HS-5 (cell line): ENCODE measurements around the gene RELCH.

Experiments used
- DNase-seq: peaks from one replicate; pipeline ENCODE4 v3.0.0-alpha.2; 2012; ENCODE audit warnings: low read depth

RELCH gene

GRCh38 chr18:62339106-62339988 lies 152.3 kb downstream of the RELCH start:
- DNase-seq: peak; percentile 65

- no peak for DNase-seq
Measured at GRCh38 chr18:62340996-62341395, 153.9 kb downstream of the RELCH start.

GRCh38 chr18:62341473-62341872 lies 154.4 kb downstream of the RELCH start:
- no peak for DNase-seq

- DNase-seq: no peak
Measured at GRCh38 chr18:62342884-62343283, 155.8 kb downstream of the RELCH start.

DNA sequence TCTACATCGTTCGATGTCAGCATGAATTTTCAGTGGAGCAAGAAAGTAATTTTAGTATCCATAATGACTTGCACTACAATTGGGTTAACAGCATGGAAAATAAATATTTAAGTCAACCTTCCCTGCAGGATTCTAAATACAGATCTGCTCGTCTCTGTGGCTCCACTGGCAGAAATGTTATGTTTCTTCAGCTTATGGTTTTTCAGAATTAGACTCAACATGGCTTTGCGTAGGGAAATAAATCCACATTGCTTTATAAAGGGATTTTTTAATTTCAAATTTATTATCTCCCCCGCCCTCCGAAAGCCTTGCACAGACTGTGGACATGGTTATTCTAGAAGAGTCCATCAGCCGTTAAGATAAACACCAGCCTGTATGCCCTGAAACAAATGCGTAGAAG lies 156.3 kb downstream of the RELCH start:
- DNase-seq: no peak

- DNase-seq: no peak
Measured at GRCh38 chr18:62345909-62346308, 158.9 kb downstream of the RELCH start.

DNA sequence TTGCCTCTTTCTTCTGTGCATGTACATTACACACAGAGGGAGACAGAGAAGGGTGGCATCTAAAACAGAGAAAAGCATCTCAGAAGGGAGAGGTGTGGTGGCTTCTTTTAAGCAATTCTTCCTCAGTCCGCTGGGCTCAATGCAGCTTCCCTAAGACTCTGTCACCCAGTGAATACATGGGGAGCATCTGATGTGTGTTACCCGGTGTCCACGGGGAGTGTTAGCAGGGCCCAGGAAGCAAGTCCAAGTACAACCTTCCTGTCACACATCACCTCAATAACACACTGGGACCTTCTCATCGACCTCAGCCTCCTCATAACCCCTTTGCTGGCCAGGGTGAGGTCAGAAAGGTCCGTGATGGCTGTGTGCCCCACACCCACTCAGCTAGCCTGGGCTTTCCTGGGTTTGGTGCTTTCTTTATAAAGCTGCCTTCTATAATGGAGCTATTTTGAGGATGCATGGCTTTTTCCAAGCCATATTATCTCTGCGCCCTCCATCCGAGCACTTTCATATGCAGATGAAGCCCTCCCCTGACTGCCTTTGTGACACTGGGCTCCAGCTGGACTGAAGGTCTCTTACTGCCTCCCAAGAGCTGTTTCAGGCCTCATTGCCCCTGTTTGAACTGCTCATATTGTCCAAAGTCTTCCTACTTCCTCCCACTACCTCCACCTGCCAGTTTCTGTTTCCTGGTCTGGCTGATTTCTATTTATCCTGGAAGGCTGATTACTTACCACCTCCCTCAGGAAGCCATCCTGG lies 159.5 kb downstream of the RELCH start:
- no peak for DNase-seq

DNA sequence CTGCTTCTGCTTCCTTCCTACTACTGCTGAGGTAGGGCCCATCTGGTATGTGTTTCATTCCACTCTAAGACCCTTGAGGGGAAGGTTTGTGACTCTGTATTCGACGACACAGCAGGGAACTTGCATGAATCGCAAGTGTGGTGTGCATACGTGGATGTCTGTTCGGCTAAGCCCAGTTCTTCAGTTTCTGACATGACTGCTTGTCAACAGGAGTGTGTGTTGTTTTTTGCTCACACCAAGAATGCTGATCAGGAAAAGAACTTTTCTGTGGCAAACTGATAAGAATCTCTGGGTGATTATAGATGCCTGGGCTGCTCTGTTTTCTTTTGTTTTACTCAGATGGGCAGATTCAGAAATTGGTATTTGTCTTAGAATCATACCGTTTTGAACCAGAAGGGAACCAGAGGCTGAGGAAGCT lies 160.0 kb downstream of the RELCH start:
- no peak for DNase-seq

DNA sequence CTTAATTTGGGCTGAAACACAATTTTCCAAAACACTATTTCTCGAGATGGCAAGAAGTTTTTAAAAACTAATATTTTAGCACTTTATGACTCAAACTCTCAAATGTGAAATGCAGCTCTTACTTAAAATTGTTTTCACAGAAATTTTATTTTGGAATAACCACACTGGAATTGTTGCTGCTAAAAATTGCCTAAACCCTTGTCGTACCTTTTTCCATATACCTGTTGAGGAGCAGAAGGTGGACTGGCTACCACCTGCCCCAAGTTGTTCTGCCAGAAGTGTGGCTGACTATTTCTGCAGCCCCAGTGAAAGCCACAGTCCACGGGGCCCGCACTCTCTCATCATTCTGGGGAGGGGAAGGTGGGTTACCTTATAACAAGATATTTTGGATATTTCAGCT lies 161.4 kb downstream of the RELCH start:
- DNase-seq: no peak

GRCh38 chr18:62353170-62353569 lies 166.1 kb downstream of the RELCH start:
- DNase-seq: no peak

DNA sequence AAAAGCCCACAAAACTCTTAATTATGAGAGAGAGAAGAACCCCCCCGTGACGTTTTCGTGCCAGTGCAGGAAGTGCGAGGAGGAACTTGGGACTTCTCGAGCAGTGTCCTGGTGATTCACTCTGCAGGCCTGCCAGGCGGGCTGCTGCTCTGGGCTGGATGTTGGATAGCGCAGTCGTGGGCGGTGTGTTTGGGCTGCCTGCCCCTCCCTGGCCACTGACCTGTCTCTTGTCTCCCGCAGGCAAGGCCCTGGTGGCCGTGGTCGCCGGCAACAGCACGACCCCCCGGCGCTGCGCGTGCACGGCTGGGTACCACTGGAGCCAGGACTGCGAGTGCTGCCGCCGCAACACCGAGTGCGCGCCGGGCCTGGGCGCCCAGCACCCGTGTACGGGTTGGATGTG lies 167.1 kb downstream of the RELCH start:
- no peak for DNase-seq

GRCh38 chr18:62357079-62357719 lies 170.1 kb downstream of the RELCH start:
- no peak for DNase-seq
